ENCODE results near the gene PON3.
A peak's percentile ranks its signal among the peaks of the same experiment; 100 is the strongest.

The PON3 gene

DNA sequence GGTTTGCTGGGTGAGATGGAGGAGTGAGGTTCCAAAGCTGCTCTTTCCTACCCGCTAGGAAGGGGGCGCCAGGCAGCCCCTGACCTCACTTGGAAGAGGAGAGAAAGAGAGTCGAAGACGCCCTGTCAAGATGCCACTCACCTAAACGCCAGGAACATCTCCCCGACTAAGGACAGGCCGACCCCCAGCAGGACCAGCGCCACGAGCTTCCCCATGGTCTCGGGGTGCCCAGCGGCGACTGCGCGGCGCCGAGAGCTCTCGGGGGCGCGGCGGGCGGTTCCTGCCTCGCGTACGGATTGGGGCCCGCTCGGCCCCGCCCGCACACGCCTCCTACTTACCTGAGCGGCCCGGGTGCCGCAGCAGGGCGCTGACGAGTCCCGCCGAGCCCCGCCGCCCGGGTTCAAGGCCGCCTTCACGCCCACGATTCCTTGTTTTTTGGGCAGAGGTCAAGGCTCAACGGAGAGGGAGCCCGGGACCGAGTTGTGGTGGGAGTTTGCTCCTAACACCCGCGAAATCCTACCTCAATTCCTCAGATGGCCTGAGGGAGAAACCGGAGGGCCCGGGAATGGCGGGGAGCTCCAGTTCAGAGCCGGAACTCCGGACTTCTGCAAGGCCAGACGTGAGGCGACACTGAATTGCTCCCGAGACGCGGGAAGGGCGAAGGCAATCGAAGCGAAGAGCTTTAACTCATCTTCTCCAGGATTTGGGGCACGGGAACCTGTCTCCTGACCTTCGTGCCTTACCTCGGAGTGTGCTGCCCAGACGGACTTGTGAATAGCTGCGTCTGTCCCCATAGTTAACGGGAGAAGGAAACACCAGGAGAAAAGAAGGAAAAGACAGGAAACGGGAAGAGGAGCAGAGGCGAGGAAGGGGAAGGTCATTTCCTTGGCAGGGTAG lies at the start of gene PON3:
PON3 (minus strand) TSS at position 240 of the 897 bp plus-strand sequence; CDS start at position 215, 25 bp downstream.
- no peak for DNase-seq

DNA sequence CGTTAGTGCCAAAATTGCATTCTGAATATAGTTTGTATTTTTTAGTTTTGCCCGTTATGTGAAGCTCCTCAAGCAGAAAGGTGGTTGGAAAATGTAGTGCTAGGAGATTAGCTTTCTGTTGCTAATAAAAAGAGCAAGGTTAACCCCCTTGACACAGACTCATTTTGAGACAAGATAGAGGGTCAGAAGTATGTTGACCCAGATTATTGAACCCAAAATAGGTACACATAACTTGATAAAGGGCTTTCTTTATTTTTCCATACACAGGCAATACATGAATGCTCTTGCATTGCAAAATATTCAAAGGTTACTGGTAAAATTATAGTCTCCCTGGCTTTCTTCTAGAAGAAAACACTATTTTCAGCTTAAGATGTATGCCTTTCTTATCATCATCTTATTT lies 48.6 kb upstream of the PON3 start:
- DNase-seq, result no peak

DNA sequence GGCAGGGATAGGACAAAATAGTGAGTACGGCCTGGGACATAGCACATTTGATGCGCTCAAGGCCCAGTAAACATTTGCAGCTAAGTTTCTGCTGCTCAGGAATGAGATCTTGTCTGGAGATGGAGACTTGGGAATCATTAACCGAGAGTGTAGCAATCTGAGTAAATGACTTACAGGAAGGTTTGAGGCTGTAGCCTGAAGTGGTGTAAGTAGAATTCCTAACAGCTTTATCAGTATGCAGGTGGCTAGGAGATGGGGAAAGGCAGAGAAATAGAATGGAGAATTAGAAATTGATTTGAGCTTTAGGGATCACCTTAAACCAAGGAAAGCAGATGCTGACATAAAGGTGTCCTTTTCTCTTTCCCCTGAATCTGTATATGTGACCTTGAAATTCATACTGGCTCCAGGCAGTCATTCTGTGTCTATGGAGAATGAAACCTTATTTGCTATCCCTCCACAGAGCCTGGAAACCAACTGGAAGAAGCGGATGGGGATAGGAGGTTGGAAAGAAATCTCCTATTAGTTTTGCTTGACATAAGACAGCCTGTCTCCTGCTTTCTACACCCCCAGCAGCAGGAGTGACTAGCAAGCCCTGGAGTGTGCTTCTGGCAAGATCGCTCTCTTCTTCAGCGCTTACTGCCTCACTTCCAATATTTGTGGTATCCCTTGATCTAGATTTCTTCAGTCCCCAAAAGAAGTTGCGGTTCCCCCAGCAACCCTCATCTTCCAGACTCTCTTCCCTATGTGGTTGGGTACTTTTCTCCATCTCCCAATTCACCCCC lies 45.1 kb upstream of the PON3 start:
- no peak for DNase-seq

DNA sequence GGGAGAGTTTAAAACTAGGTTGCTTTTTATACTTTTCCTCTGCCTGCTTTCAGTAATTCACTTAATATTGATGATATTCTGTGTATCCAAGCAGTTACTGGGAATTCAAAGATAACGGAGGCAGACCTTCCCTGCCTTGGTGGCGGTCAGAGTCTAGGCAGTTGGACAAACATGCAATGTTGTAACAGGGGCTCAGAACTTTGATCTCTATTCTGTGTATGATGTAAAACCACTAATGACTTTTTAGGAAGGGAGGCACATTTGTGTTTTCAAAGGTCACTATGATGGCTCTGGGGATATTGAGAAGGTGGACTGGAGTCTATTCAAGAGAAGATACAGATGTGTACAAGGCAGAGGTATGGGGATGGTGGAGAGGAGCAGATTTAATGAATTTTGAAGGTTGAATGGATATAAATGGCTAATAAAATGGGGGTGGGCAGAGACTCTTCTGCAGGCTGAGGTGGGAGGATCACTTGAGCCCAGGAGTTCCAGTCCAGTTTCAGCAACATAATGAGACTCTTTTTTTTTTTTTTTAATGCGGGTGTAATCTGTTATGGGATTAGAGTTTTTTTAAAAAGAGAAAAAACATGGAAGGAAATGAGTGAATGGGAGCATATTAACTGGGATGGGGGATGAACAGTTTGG lies 44.3 kb upstream of the PON3 start:
- DNase-seq, result no peak

DNA sequence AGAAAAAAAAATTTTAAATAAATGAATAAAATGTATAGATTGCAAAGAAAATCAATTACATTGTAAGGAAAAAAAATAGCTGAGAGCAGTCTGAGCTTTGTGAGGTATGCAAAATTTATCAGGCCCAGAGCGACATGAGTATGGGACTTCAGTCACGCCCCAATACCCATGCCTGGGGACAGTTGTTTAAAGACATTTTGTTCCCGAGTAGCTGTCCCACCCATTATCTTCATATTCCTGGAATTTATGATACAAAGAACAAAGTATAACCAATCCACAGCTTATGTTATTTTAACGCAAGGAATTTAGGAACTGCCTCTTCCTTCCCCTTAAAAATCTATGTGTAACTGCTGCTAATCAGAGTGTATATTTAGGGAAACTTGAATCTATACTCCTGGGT lies 40.2 kb upstream of the PON3 start:
- no peak for DNase-seq

DNA sequence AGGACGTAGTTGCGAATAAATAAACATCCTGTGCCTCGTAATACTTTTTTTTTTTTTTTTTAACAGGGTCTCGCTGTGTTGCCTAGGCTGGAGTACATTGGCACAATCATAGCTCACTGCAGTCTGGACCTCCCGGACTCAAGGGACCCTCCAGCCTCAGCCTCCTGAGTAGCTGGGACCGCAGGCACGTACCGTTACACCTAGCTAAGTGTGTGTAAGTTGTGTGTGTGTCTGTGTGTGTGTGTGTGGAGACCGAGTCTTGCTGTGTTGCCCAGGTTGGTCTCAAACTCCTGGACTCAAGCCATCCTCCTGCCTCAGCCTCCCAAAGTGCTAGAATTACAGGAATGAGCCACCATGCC lies 39.2 kb upstream of the PON3 start:
- no peak for DNase-seq

DNA sequence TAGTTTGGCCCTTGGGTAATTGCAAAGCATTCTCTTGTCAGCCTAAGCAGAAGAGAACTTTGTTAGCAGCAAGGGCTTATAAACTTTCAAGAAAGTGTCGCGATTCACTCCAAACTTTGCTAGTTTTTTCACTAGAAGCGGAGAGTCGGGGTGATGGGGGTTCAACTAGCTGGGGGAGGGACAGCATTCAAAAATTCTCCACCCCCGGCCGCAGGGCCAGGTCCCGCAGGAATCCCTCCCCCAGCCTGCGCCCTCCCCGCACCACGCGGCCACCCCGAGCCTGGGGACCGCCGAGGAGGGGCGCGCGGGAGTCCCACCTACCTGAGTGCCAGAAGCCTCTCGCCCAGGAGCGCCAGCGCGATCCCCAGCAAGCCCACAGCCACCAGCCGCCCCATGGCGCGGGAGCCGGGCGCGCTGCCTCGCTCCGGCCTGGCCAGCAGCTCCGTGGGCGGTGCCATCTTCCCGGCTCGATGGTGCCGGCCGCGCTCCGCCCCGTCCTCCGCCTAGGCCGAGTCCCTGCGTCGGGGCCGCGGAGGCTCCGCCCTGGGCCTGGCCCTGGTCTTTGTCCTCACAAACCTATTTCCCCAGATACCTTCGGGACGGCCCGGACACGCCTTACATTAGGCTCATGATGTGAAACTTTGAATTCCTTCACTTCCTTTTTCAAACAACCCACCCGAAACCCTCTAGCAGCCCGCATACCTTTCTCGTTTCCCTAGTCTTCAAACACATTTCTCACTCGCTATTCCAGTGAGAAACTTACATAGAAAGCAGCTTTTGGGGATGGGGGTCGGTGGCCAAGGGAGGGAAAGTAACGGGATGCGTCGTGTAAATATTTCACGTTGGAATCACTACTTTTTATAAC lies 38.6 kb upstream of the PON3 start, which contains the start of gene PON2:
PON2 (minus strand) TSS at position 472 of the 865 bp plus-strand sequence; CDS start at position 395, 77 bp downstream.
- peak; percentile 19 for DNase-seq

DNA sequence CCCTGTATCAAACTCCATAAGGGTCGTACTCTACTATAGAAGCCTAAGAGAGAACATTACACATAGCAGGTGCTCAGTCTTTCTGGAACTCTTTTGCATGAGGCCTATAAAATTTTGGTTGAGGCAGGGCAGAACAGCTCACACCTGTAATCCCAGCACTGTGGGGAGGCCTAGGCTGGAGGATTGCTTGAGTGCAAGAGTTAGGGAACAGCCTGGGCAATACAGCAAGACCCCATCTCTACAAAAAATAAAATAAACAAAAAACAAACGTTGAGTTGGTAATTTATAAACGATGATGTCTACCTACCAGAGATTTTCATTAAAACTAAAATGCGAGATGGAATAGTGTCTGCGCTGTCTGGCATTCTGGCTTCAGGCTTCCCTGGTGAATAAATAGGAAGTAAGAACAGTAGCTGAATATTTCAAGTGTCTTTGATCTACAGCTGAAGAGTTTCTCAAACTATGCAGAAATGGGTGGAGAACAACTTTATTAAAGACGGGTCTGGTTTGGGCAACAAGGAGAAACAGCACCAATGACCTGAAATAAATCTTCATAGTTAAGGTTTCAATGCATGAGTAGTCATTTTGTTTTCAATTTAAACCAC lies 37.9 kb upstream of the PON3 start:
- DNase-seq, result no peak

DNA sequence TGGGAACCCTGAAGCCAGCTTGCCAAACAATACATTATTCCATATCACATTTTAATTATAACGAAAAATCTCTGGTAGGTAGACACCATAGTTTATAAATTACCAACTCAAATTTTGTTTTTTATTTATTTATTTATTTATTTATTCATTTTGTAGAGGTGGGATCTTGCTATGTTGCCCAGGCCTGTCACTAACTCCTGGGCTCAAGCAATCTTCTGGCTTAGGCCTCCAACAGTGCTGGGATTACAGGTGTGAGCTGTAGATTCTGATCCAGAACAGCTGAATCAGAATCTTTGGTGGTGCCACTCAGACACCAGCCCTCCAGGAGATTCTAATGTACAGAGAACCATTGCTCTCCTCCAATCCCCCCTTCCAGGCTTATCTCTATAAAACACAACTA lies 37.0 kb upstream of the PON3 start:
- no peak for DNase-seq

DNA sequence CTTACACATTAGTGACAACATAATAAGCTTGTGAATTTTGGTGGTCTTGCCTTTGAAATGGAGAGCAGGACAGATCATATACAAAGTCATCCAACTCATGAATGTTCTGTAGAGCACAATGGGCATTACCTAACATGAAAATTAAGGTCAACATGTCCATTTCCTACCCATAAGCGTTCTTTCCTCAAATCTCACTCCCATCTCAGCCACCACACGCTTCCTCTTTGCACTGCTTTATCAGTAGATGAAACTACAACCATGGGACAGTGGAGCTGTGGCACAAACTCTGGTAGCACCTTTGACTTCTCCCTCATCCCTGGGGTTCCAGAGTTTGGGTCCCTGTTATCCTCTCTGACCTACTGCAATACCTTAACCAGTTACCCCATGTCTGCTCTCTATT lies 36.4 kb upstream of the PON3 start:
- DNase-seq, result no peak

DNA sequence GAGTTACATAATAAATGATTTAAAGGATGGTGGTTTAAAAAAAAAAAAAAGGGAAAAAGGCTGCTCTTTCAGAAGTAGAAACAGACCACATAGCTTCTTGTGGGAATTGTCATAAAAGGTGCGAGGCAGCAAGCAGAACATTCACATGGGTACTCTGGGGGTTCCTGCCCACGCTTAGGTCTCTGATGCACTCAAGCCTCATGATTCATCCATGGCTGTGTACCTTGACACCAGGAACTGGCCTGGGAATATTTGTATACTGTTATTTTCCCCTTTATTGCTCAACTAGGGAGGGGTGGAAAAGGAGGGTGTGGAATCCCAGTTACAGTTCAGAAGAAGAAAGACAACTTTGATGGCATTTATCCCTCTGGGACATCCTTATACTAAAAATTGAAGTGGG lies 34.7 kb upstream of the PON3 start:
- no peak for DNase-seq

DNA sequence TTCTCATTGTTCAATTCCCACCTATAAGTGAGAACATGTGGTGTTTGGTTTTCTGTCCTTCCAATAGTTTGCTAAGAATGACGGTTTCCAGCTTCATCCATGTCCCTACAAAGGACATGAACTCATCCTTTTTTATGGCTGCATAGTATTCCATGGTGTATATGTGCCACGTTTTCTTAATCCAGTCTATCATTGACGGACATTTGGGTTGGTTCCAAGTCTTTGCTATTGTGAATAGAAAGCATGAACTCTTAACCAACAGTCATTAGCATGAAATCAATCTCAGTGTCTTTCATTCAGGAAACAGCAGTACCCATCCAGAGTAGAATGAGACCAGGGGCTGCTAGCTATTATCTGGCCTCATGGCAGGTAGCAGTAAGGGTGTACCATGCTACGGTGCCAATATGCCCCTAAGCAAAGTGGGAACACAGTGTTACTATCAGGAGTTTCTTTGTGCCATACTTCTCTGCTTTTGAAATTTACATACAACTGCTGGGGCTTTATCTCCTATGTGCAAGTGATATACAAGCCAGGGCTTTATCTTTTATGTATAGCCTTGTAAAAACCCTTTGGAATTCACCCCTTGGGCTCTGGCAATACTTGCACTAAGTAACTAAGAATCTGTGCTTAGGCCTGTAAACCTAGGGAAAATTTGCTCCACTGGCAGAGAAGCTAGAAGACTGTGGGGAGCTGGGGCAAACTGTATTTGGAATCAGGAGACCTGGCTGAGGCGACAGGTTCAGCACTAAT lies 33.2 kb upstream of the PON3 start:
- no peak for DNase-seq

DNA sequence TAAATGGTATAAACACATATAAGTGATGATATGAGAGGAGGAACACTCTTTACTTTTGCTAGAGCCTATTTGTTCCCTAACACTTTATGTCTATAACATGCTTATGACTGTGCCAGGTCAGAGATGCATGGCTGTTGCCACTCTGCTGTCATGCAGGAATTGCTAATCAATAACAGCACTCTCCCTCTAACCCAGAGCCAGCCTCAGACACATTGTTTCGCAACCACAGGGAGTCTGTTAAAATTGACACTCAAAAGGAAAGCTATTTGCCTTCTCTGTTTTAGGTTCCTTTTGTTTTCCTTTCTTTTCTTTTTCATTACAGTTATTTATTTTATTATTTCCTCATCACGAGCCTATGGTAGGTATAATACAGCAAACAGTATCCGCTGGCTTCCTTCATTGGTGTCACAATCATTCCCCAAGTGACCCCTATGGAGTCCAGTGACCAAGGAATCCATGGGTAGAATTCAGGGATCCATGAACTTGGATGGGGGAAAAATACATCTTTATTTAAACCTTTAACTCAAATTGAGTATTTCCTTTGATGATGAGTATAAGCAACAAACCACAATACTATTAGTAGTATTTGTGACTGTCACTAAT lies 31.8 kb upstream of the PON3 start:
- no peak for DNase-seq

DNA sequence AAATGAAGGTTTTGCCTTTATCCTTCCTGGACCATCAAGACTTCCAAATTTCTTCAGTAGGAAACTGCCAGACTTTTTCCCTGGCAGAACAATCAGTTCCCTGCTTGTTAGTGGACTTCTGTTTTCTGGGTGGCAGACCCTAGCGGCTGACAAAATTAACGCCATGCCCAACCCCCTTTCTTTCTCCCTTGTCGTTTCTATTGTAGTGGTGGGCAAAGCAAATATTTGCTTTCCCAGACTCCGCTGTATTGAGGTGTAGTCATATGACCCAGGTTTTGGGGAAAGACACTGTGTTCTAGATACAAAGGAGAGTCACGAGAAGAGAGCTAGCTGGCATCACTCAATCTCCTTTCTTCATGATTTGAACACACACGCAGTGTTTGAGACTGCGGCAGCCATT lies 31.0 kb upstream of the PON3 start:
- no peak for DNase-seq

DNA sequence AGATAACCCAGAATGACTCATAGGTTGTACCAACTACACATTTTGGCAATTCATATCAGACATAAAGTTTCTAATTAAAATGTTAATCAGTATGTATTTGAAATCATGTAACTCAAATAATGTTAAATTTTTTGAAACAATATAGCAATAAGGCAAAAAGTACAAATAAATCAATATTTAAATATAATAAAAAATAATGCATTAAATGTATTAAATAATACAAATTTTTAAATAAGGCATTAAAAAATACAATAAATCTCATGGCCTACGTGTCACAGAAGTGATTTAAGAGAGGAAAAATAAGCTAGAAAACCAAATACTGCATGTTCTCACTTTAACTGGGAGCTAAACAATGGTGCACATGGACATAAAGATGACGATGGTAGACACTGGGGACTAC lies 29.5 kb upstream of the PON3 start:
- DNase-seq, result no peak

DNA sequence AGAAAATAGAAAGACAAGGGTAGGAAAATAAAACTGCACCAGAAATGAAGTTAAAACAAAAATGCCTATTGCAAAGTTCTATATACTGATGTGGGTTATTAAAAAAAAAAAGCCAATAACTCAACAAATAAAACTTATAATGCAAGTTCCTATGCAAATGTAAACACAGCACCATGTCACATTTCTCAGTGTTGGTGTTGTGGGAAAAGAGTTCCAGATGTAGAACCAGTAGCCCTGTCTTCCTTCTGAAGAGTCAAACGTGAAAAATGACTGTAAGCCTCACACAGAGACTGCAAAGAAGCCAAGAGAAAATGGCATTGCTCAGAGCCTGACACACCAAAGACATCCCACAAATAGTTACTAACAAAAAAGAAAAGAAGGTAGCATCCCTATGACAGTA lies 28.5 kb upstream of the PON3 start:
- no peak for DNase-seq

DNA sequence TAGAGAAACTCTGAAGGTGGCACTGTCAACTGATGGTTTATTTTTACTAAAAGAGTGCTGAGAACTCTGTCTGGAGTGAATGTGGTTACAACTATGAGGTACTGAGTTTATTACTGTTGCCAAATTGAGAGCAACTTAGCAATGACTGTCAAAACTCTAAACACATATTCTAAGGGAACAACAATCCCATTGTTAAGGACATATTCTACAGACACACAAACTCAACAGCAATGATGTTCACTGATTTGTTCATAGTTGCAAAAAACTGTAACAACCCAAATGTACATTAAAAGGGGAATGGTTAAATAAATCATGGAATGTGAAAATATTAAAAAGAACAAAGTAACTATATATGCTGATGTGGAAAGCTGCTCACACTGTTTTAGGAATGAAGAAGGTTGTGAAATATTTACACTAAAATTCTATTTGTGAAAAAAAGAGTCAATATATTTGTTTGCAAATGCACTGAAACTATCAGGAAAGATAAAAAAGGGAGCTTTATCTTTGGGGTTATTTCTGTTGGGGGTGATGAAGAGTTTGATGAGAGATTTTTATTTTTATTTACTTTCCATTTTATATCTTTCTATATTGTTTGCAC lies 25.8 kb upstream of the PON3 start:
- DNase-seq, result no peak

DNA sequence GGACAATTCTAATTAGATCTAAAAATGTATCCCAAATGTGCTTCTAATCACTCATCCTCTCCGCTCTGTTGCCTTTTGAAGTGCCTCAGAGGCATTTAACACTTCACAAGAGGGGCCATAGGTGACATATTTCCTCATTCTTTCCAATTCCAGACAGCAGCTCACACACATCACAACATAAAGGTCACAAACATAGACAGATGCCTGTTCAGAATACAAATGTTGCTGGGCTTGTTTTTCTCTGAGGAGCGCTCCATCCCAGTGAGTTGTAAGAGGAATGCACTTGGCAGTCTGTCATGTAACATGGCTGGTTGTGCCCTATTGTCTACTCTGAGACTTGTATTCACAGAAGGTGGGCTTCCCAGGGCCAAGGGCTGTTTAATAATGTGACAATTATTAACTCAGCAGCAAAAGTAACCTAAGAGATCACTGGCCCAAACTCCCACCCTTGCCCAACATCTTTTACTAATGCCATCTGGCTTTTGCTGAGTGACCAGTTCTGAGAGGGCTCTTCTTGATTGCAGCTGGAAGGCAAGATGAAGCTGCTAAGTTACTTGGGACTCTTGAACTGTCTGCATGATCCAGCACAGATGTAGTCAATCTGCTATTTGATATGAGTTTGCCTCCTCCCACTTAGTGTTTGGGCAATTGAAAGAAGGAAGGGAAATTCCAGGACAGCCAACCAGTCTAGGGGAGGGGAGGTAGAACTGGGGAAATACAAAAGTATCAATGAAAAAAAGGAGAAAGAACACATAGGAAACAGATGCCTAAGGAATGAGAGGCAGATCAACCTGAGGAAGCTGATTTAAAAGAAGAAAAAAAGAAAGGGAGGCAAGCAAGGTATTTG lies 25.0 kb upstream of the PON3 start:
- peak; percentile 8 for DNase-seq

DNA sequence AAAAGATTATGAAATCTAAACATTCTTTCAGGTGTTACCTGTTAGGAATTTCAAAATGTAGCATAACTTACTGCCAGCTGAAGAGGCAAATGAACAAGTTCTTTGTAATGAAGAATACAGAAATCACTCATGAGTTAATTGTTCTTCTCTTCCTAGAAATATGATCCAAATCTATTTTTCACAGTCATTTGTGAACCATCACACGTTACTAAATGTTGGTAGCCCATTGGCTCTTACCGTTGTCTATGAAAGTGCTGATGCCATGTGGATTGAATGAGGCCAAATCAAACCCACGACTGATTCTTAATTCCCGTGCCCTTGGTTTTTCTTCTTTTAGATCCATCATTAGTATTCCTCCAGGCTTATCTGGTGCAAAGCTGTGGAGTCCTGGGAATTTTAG lies 15.9 kb upstream of the PON3 start:
- DNase-seq, result no peak

DNA sequence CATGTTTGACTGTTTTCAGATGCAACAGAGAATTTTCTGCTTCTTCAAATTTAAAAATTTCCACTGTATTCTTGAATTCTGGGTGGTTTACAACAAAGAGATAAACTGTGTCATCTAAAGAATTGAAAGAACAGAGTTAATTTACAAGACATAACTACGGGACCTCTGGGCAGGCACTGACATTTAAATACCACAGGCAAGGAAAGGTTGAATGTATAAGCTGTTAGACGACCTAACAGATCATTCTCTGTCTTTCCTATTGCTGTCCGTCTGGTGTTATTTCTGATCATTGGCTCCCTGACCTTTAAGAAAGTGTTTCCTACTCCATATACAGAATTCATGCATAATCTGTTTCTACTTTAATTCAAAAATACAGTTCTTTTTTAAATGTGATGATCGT lies 15.5 kb upstream of the PON3 start:
- DNase-seq, result no peak
